BLaER1 (cell line): ENCODE measurements around the gene CHRNG.
A peak's percentile ranks its signal among the peaks of the same experiment; 100 is the strongest.
"Not testable (repeated sequence)": the region's sequence is repeated elsewhere in the genome, so short reads cannot be mapped to it uniquely, and the experiment has no call there.

Experiments used
- H3K27ac ChIP-seq: shearing (Covaris generic); formaldehyde crosslinking; 2 replicates; pipeline ENCODE4 v1.8.1; 2022
- H3K27me3 ChIP-seq: shearing (Covaris generic); formaldehyde crosslinking; 2 replicates; pipeline ENCODE4 v1.8.1; 2022
- H3K36me3 ChIP-seq: shearing (Covaris generic); formaldehyde crosslinking; 2 replicates; pipeline ENCODE4 v1.8.1; 2022
- H3K4me1 ChIP-seq: shearing (Covaris generic); formaldehyde crosslinking; 2 replicates; pipeline ENCODE4 v1.8.1; 2022
- H3K4me2 ChIP-seq: shearing (Covaris generic); formaldehyde crosslinking; 2 replicates; pipeline ENCODE4 v1.8.1; 2022
- H3K4me3 ChIP-seq: shearing (Covaris generic); formaldehyde crosslinking; 2 replicates; pipeline ENCODE4 v1.8.1; 2022
- H3K9ac ChIP-seq: shearing (Covaris generic); formaldehyde crosslinking; 2 replicates; pipeline ENCODE4 v1.8.1; 2022
- H3K9me3 ChIP-seq: shearing (Covaris generic); formaldehyde crosslinking; 2 replicates; pipeline ENCODE4 v1.8.1; 2022
- H4K20me1 ChIP-seq: shearing (Covaris generic); formaldehyde crosslinking; 2 replicates; pipeline ENCODE4 v1.8.1; 2022
- Cebpa-rat ChIP-seq: shearing (Covaris generic); IDR thresholded peaks from 2 replicates; pipeline ENCODE4 v1.8.1; 2022

The CHRNG gene

DNA sequence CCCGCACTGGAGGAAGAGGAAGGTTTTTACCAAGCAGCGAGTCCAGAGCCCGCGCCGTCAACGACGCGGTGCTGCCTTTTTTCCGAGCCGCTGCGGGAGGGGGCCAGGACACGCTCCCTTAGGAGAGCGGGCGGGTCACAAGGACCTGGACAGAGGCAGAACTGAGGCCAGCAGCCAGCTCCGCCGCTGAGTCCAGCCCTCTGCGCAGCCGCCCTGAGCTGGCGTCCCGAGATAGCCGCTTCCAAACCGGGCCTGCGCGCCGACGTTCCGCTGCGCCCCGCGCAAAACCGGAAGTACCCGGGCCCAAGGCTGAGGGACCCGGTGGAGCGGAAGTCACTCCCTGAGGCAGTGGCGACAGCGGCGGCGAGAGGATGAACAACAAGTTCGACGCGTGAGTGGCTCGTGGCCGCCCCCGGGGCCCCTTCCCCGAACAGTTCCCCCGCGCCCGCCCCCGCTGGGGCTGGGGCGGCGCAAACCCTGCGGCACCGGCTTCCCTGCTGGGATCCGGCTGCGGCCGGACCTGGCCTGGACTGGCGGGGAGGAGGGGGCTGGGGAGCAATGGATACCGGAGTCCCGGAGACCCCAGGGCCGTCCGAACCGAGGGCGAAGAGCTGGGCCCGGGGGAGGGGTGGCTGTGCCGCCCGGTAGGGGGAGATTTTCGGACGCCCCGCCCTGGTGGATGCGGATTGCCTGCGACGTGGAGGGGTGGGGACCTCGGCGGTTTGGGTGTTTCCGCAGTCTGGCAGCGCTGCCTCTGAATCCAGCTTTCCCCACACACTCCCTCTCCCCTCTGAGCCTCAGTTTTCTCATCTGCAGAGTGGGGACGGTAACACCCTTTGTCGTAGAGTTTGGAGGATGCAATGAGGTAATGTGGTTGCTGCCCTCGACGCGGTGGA is 11.1 kb downstream of the CHRNG start, which contains the start of the genes EIF4E2 and TIGD1:
TSS of gene EIF4E2 (plus strand) at position 336 of the 896 bp plus-strand sequence. CDS start at position 372, 36 bp downstream.
TSS of gene TIGD1 (minus strand) at position 204 of the 896 bp plus-strand sequence. CDS start 675 bp downstream, outside the sequence.
- Histone ChIP-seq H3K4me3 (peak within 1 kb of the TSS; percentile 89), H3K36me3 (peaks cover 72% of the 10 kb centered on the region), H3K27ac (peak within 1 kb of the TSS; percentile 95), H4K20me1 (peaks cover 64% of the 10 kb centered on the region), H3K27me3 (no peaks in the 10 kb centered on the region), H3K9me3 (peaks cover 22% of the 10 kb centered on the region), H3K4me2 (peak within 1 kb of the TSS; percentile 93), H3K4me1 (peaks cover 40% of the 10 kb centered on the region), H3K9ac (peak within 1 kb of the TSS; percentile 99)
- TF ChIP-seq Cebpa-rat, result no peak

DNA sequence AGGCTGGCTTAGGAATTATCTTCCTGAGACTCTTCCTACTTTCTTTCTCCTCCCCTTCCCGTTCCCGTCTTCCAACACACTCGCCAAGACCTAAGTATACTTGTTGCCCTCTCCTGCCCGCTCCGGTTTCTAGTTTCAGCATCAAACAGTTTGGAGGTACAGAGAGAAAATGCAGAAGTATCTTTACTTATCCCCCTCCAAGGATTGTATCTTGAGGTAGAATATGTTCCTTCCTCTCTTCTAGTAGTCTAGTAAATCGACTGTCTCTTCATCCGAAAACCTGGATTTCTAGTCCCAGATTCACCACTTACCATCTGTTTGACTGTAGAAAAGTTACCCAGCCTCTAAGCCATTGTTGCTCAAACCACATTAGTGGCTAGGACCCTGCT is 11.8 kb downstream of the CHRNG start:
- Histone ChIP-seq H3K9me3 (peaks cover 22% of the 10 kb centered on the region), H3K27me3 (no peaks in the 10 kb centered on the region), H3K4me3 (peak overlapping the region; percentile 89), H3K27ac (peak overlapping the region; percentile 95), H3K4me1 (peaks cover 34% of the 10 kb centered on the region), H3K36me3 (peaks cover 74% of the 10 kb centered on the region), H3K9ac (peak overlapping the region; percentile 99), H3K4me2 (peak overlapping the region; percentile 93), H4K20me1 (peaks cover 64% of the 10 kb centered on the region)
- no peak for TF ChIP-seq Cebpa-rat

DNA sequence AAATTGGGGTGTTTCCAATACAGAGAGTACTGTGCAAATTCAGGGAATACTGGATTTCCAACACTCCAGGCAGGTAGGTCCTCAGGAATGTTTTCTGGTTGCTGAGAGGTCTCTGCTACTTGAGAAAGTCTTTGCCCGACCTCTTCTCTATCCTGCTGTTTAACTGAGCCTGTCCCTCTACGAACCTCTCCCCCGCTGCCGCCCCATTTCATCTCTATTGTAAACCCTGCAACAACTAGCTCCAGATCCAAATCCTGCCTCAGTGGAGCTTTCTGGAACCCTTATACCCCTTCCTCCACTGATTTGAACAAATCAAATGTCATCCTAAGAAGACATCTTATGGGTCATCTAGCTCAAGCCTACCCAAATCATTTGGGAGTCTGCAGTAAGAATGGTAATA is 12.3 kb downstream of the CHRNG start:
- Histone ChIP-seq H3K27ac (peak overlapping the region; percentile 95; the same call in 1 of the 2 replicates), H3K9ac (peak overlapping the region; percentile 99), H3K4me3 (peak overlapping the region; percentile 89), H4K20me1 (peaks cover 64% of the 10 kb centered on the region), H3K36me3 (peaks cover 74% of the 10 kb centered on the region), H3K4me1 (peaks cover 28% of the 10 kb centered on the region), H3K4me2 (peak overlapping the region; percentile 93), H3K27me3 (no peaks in the 10 kb centered on the region), H3K9me3 (peaks cover 22% of the 10 kb centered on the region)
- TF ChIP-seq Cebpa-rat, result no peak

DNA sequence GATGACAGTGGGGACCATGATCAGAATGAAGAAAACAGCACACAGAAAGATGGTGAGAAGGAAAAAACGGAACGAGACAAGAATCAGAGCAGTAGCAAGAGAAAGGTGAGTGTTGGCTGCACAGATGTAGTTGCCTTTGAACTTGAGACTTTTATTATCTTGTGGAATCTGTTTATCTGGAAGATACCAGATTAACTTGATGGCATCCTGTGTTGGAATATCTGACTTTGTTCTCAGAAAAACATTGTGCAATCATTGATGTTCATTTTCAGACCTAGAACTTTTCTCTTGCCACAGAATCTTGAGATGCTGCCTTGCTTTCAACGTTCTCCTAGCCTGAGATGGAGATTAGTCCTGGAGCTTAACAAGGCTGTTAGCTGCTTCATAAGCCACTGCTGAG is 16.9 kb downstream of the CHRNG start:
- Histone ChIP-seq H3K4me3 (no peak overlapping the region), H3K9ac (no peak overlapping the region), H4K20me1 (peaks cover 65% of the 10 kb centered on the region), H3K36me3 (peaks cover 91% of the 10 kb centered on the region), H3K27me3 (no peaks in the 10 kb centered on the region), H3K9me3 (no peaks in the 10 kb centered on the region), H3K4me2 (no peak overlapping the region), H3K27ac (no peak overlapping the region), H3K4me1 (peaks cover 9% of the 10 kb centered on the region)
- no peak for TF ChIP-seq Cebpa-rat

DNA sequence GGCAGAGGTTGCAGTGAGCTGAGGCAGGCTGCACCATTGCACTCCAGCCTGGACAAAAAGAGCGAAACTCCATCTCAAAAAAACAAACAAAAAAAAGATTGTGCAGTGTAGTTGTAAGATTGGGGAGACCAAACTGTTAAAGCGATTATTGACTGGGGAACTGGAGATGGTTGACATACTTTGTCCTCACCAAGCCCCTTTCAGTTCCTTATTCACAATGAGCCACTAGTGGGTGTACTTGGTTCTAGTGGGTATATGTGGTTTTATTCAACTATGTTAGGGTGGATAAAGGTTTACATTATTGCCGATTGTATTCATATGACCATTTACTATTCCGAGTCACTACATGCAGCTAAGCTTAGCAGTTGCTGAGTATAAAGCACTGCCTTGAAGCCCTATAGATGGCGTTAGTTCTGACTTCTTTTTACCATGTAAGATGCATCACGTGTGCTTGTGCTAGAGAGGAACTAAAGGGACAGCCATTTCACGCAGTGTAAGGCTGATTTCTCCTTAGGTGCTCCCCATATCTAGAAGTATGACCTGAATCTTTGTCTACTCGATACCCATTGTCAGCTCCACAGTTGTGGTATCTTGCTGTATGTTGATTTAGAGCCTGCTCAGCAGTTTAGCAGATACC is 23.1 kb downstream of the CHRNG start:
- no peak overlapping the region for H3K4me2 ChIP-seq
- no peaks in the 10 kb centered on the region for H3K27me3 ChIP-seq
- no peak overlapping the region for H3K9ac ChIP-seq
- H3K9me3 ChIP-seq, result no peaks in the 10 kb centered on the region
- no peak overlapping the region for H3K27ac ChIP-seq
- TF ChIP-seq Cebpa-rat, result no peak
- no peak overlapping the region for H3K4me3 ChIP-seq
- peaks cover 19% of the 10 kb centered on the region; the same call in 1 of the 2 replicates for H4K20me1 ChIP-seq
- peaks cover 96% of the 10 kb centered on the region for H3K36me3 ChIP-seq
- no peaks in the 10 kb centered on the region for H3K4me1 ChIP-seq

DNA sequence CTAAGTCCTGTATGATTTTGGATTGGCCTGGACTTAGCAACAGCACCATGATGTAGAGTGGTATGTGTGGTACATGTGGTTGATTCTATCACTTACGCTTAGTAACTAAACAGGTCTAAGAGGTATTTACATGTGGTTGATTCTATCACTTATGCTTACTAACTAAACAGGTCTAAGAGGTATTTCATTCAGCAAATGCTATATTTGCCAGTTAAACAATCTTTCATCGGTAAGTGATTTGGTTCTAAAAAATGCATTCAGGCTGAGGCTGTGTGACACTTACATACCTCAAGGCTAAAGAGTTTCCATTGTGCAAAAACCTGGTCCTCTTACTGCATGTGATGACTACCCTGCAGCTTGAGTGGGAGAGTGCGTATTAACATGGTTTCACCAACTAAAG is 24.1 kb downstream of the CHRNG start:
- TF ChIP-seq Cebpa-rat, result no peak
- Histone ChIP-seq H3K4me3 (no peak overlapping the region), H3K27ac (no peak overlapping the region), H3K9ac (no peak overlapping the region), H3K27me3 (no peaks in the 10 kb centered on the region), H3K36me3 (peaks cover 96% of the 10 kb centered on the region), H3K9me3 (no peaks in the 10 kb centered on the region), H3K4me2 (no peak overlapping the region), H3K4me1 (no peaks in the 10 kb centered on the region), H4K20me1 (peaks cover 14% of the 10 kb centered on the region; the same call in 1 of the 2 replicates)

DNA sequence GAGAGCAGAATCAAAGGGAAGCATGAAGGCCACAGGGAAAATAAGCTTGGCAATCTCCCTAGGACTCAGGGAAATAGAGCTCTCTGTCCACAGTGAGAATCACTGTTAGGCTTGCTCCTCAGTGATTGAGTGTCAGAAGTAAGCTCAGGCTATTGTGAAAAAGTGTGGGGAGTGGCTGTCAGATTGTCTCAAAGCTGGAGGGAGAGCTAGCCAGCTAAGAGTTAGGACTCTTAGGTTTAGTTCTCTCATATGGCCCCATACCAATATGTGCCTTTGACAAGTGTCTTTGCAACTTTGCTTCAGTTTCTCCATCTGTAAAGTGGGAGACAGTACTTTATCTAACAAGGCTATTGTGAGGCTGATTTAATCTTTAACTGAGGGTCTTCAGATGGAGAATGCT is 28.2 kb downstream of the CHRNG start:
- Histone ChIP-seq H3K27ac (no peak overlapping the region), H3K36me3 (peaks cover 100% of the 10 kb centered on the region), H3K9ac (no peak overlapping the region), H3K4me2 (no peak overlapping the region), H3K4me3 (no peak overlapping the region), H3K4me1 (no peaks in the 10 kb centered on the region), H4K20me1 (peaks cover 8% of the 10 kb centered on the region; the same call in 1 of the 2 replicates), H3K27me3 (no peaks in the 10 kb centered on the region), H3K9me3 (no peaks in the 10 kb centered on the region)
- no peak for TF ChIP-seq Cebpa-rat

DNA sequence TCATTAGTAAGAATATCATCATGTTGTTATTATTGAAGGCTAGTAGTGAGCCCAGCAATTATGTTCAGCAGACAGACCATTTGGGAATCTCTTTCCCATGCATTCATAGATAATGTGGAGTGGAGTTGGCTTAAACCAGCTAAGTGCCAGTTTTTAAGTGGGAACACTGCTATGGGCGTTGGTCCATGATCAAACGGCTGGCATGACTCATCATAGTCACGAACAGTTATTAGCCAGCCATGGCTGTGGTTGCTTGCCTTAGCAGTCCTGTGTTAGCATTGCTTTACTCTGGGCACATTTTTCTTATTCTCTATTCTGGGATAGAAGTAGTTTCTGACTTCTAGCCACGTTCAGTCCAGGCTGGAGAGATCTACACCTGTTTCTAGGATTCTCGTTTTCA is 28.7 kb downstream of the CHRNG start:
- Histone ChIP-seq H3K4me2 (no peak overlapping the region), H3K27ac (no peak overlapping the region), H3K27me3 (no peaks in the 10 kb centered on the region), H3K9ac (no peak overlapping the region), H3K9me3 (no peaks in the 10 kb centered on the region), H4K20me1 (0 out of 2 replicates have a peak, but pooled peaks cover 6% of the 10 kb centered on the region), H3K4me3 (no peak overlapping the region), H3K36me3 (peaks cover 100% of the 10 kb centered on the region), H3K4me1 (no peaks in the 10 kb centered on the region)
- TF ChIP-seq Cebpa-rat, result no peak

DNA sequence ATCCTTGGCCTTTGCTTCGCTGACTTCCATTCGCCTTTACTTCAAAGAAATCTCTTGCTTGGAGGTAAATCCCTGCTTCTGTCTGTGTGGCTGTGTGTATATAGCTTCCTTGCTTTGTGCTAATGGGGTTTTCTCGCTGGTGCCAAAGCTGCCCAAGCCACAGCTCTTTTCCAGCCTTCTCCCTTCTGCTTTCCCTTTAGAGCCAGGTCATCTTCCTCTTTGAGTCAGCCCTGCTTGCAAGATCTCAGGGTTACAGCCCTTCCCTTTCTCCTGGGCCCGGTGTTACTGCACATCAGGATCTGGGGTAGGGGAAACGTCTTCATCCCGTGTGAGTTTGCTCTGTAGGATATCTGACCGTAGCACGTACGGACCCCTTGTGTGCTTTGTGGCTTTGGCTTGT is 30.0 kb downstream of the CHRNG start:
- Histone ChIP-seq H3K9me3 (no peaks in the 10 kb centered on the region), H3K36me3 (peaks cover 100% of the 10 kb centered on the region)

DNA sequence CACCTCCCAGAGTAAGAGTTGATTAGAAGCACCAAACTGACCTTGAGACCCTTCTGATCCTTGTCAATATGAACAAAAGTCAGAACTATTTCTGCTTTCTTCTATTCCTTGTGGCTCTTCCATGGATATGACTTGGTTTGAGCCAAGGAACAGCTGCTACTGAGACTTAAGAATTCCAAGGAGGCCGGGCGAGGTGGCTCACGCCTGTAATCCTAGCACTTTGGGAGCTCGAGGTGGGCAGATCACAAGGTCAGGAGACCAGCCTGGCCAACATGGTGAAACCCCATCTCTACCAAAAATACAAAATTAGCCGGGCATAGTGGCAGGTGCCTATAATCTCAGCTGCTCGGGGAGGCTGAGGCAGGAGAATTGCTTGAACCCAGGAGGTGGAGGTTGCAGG is 31.0 kb downstream of the CHRNG start:
- not testable (repeated sequence) for H3K9ac ChIP-seq, H3K27ac ChIP-seq, H3K27me3 ChIP-seq, H3K9me3 ChIP-seq, H3K4me2 ChIP-seq, H3K4me3 ChIP-seq, H4K20me1 ChIP-seq, H3K4me1 ChIP-seq
- peaks cover 99% of the 10 kb centered on the region for H3K36me3 ChIP-seq

More for the DNA sequence above, 30.0 kb downstream of the CHRNG start:
- Histone ChIP-seq H3K9ac (no peak overlapping the region), H4K20me1 (no peaks in the 10 kb centered on the region), H3K4me2 (no peak overlapping the region), H3K4me3 (no peak overlapping the region), H3K27ac (no peak overlapping the region), H3K4me1 (no peaks in the 10 kb centered on the region), H3K27me3 (no peaks in the 10 kb centered on the region)
- TF ChIP-seq Cebpa-rat, result no peak
